Endothelial cell of umbilical vein (primary cell): Measurements from ENCODE around the gene CCDC61. TPM values are rescaled to one million over a fixed set of nuclear protein-coding genes. Genes with fewer than 3 reads are reported as not detected.
A peak's percentile ranks its signal among the peaks of the same experiment; 100 is the strongest.

Source experiments
- BruUV-seq: library from RNA; stranded (reverse); fragments of 400-500 nt; replicated peaks from 2 replicates; lab custom pipeline; 2021; lab: Mats Ljungman, UMichigan
- CTCF ChIA-PET: fragments of 300-600, 350-600 bp; sonication (Branson Sonifier 250); formaldehyde crosslinking; loops from one replicate; lab custom pipeline; 2021; ENCODE audit warnings: antibody characterized with exemption, inconsistent platforms; lab: Charles Lee
- POLR2A ChIA-PET: fragments of 300-600, 350-600 bp; sonication (Branson Sonifier 250); formaldehyde crosslinking; loops from one replicate; lab custom pipeline; 2021; ENCODE audit warnings: antibody characterized with exemption, inconsistent platforms; lab: Charles Lee
- DNase-seq: peaks from one replicate; pipeline ENCODE4 v3.0.0-alpha.2; 2011; ENCODE audit warnings: low read depth, low spot score
- FAIRE-seq: peaks from 2 replicates; lab custom pipeline; 2011; peaks lifted over from hg19 to GRCh38; lab: Jason Lieb, UNC
- H2AFZ ChIP-seq: 2 replicates; pipeline ENCODE4 v1.6.0; 2012; ENCODE audit warnings: low read depth, low read length, control low read depth, inconsistent platforms
- H3K27ac ChIP-seq: 2 replicates; pipeline ENCODE4 v1.5.1; 2011; ENCODE audit warnings: low read depth, mild to moderate bottlenecking, control low read depth, low read length, moderate library complexity; ENCODE audit not compliant: insufficient read depth
- H3K27me3 ChIP-seq, 2 experiments: 2 replicates each; pipeline versions ENCODE4 v1.6.0 to v1.6.1; 2011; ENCODE audit warnings: low read length in 2 of 2, mixed read lengths in 1 of 2; ENCODE audit not compliant: control insufficient read depth in 2 of 2, insufficient read depth in 2 of 2
- H3K36me3 ChIP-seq, 2 experiments: 2 replicates in 1 of 2; 3 replicates in 1 of 2; pipeline ENCODE4 v1.5.1; 2011; ENCODE audit warnings: low read length in 2 of 2, mild to moderate bottlenecking in 1 of 2, moderate library complexity in 1 of 2; ENCODE audit not compliant: control insufficient read depth in 2 of 2, insufficient read depth in 2 of 2; ENCODE audit errors: extremely low read depth in 1 of 2
- H3K4me1 ChIP-seq: 3 replicates; pipeline ENCODE4 v1.5.1; 2011; ENCODE audit warnings: mild to moderate bottlenecking, low read length; ENCODE audit not compliant: control insufficient read depth, insufficient read depth; ENCODE audit errors: extremely low read depth
- H3K4me2 ChIP-seq: 2 replicates; pipeline ENCODE4 v1.6.1; 2011; ENCODE audit warnings: low read length, control low read depth, mixed read lengths; ENCODE audit not compliant: insufficient read depth
- H3K4me3 ChIP-seq, 3 experiments: fragments of 200-600 bp in 1 of 3; sonication (generic), shearing (Covaris generic) in 1 of 3; replicated peaks in 1 of 3; 2 replicates each; pipeline ENCODE4 v1.5.1; 2011 to 2016; ENCODE audit warnings: control low read depth in 3 of 3, low read length in 3 of 3, mild to moderate bottlenecking in 2 of 3, inconsistent platforms in 1 of 3, low read depth in 1 of 3, moderate library complexity in 1 of 3; ENCODE audit not compliant: insufficient read depth in 1 of 3
- H3K79me2 ChIP-seq: 2 replicates; pipeline ENCODE4 v1.6.0; 2012; ENCODE audit warnings: low read length, inconsistent platforms; ENCODE audit not compliant: control insufficient read depth, insufficient read depth
- H3K9ac ChIP-seq: replicated peaks from 2 replicates; pipeline ENCODE3; 2011; ENCODE audit warnings: low read length, control low read depth; ENCODE audit not compliant: insufficient read depth; ENCODE audit errors: extremely low read depth
- H3K9me1 ChIP-seq: replicated peaks from 3 replicates; pipeline ENCODE4 v1.6.0; 2011; ENCODE audit warnings: mild to moderate bottlenecking, low read length; ENCODE audit not compliant: control insufficient read depth, insufficient read depth; ENCODE audit errors: extremely low read depth
- H3K9me3 ChIP-seq: replicated peaks from 2 replicates; pipeline ENCODE4 v1.5.1; 2012; ENCODE audit warnings: low read length, inconsistent platforms; ENCODE audit not compliant: control insufficient read depth, insufficient read depth
- H4K20me1 ChIP-seq: replicated peaks from 2 replicates; pipeline ENCODE3; 2011; ENCODE audit warnings: mild to moderate bottlenecking, low read length; ENCODE audit not compliant: control insufficient read depth, insufficient read depth; ENCODE audit errors: extremely low read depth
- EZH2 ChIP-seq: IDR thresholded peaks from 2 replicates; pipeline ENCODE4 v1.6.1; 2012; ENCODE audit warnings: borderline replicate concordance, low read depth, mild to moderate bottlenecking, moderate library complexity, low read length, inconsistent platforms; ENCODE audit not compliant: severe bottlenecking
- FOS ChIP-seq: IDR thresholded peaks from 2 replicates; pipeline ENCODE4 v1.6.1; 2011; ENCODE audit warnings: mild to moderate bottlenecking, low read length, moderate library complexity, borderline replicate concordance; ENCODE audit not compliant: insufficient read depth
- GATA2 ChIP-seq: IDR thresholded peaks from 2 replicates; pipeline ENCODE4 v1.7.0; 2011; ENCODE audit warnings: low read depth, mild to moderate bottlenecking, moderate library complexity, mixed read lengths, low read length; ENCODE audit not compliant: insufficient read length, insufficient read depth
- JUN ChIP-seq: IDR thresholded peaks from 2 replicates; pipeline ENCODE4 v1.6.1; 2011; ENCODE audit warnings: borderline replicate concordance, low read depth; ENCODE audit not compliant: insufficient read length, insufficient read depth
- MYC ChIP-seq: IDR thresholded peaks from one replicate; pipeline ENCODE4 v1.6.1; 2011; ENCODE audit warnings: mild to moderate bottlenecking, low read depth, low read length
- POLR2A ChIP-seq: IDR thresholded peaks from 2 replicates; pipeline ENCODE4 v1.6.1; 2012; ENCODE audit warnings: low read depth, mild to moderate bottlenecking, control low read depth, low read length
- POLR2AphosphoS5 ChIP-seq: IDR thresholded peaks from 2 replicates; pipeline ENCODE4 v1.6.1; 2012; ENCODE audit warnings: low read depth, mild to moderate bottlenecking, control low read depth, low read length, moderate library complexity; ENCODE audit not compliant: insufficient read depth
- dilution Hi-C: fragments of 300-500 bp; cut with MboI; formaldehyde crosslinking; loops from one replicate; pipeline ENCODE4 v1.15.0; 2019; ENCODE audit warnings: low sequenced_read_pairs; ENCODE audit not compliant: extremely low pct_ligation_motif_present
- intact Hi-C: fragments of 100-400 bp; cut with micrococcal nuclease; formaldehyde crosslinking; loops from one replicate; pipeline ENCODE4 v1.10.0; 2022
- polyA plus RNA-seq, 4 experiments: library from polyadenylated mRNA; depleted of rRNA in 3 of 4; stranded (reverse) in 3 of 4; unstranded in 1 of 4; fragments of >200 nt; gene quantifications; 2 replicates each; pipeline versions ENCODE4 v1.2.1 to v1.2.3, GENCODE V29; 2011 to 2012; ENCODE audit warnings: missing spikeins in 1 of 4
- total RNA-seq: library from RNA; stranded (reverse); gene quantifications from 2 replicates; pipeline ENCODE4 v1.2.3, GENCODE V29; 2021
- TF ChIP-seq, protein P1 (sequence below), 2 donors: IDR thresholded peaks; 1 replicate in 1 of 2; 2 replicates in 1 of 2; pipeline ENCODE4 v1.5.1; 2011; ENCODE audit warnings: low read length in 2 of 2, mild to moderate bottlenecking in 2 of 2, moderate library complexity in 2 of 2, control low read depth in 1 of 2, inconsistent platforms in 1 of 2, low read depth in 1 of 2; ENCODE audit not compliant: insufficient read depth in 1 of 2; ENCODE audit errors: extremely low read depth in 1 of 2
- TF ChIP-seq, protein P2 (sequence below): IDR thresholded peaks from 2 replicates; pipeline ENCODE4 v1.6.1; 2011; ENCODE audit not compliant: insufficient read depth, insufficient read length

CCDC61 gene
- total and polyA plus RNA-seq, 2 donors (not counting 3 experiments of a cell fraction or from before 2014, with no cell fraction given): 10.3 to 20.1 TPM

DNA sequence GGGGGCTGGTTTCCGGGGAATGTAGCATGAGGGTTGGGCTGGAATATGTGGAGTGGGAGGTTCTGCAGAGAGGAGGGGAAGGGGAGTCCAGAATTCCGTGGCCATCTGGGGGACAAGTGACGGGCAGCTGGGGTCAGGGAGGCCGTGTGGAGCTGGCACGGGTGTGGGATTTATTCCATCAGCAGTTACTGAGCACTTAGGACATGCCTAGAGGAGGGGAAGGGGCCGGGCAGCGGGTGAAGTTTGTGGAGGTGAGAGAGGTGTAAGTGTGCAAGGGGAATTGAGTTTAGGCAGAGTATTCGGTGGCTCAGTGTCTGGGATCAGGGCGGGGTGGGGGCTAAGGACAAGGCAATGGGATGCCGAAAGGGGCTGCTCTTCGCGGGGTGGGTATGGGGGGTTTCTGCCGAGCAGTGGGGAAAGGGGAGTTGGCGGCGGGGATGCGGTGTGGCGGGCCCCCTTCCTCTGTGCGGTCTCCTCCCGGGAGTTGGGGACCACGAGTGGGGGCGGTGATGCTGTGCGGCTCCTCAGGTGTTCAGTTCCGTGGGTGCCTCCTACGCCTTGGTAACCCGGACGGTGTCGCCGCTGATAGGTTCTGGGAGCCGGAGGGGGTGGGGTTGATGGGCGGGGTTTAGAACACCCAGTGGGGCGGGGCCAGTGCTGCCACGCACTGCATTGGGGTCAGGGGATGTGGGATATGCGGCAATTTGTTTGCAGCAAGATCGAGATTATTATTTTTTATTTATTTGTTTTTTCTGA, 5.4 kb downstream of the CCDC61 start:
- ChIA-PET POLR2A (no interaction called here), CTCF (interaction anchor here (1.0 to 2.3 kb wide), 3 partner anchors 9 to 28 kb away, joined by 3 to 10 read pairs (median 3); no protein-coding TSS in a partner anchor)
- no TSS peak for BruUV-seq
- dilution Hi-C loops: no loop called here
- no peaks in the 10 kb centered on the region for H3K27me3 ChIP-seq
- no peaks in the 10 kb centered on the region for H3K9me1 ChIP-seq
- H3K4me1 ChIP-seq: peaks cover 9% of the 10 kb centered on the region
- peak overlapping the region in 1 of 3 experiments; percentile 36 for H3K4me3 ChIP-seq
- peaks cover 3% of the 10 kb centered on the region for H3K79me2 ChIP-seq
- no peak overlapping the region for H3K9ac ChIP-seq
- H3K27ac ChIP-seq: no peak overlapping the region
- DNase-seq: no peak
- H3K4me2 ChIP-seq: no peak overlapping the region
- no peaks in the 10 kb centered on the region for H4K20me1 ChIP-seq
- no peaks in the 10 kb centered on the region for H3K36me3 ChIP-seq
- TF ChIP-seq JUN (no peak), GATA2 (no peak), EZH2 (no peak), FOS (no peak), POLR2AphosphoS5 (no peak), MYC (no peak), POLR2A (no peak)
- TF ChIP-seq, protein P1, sequence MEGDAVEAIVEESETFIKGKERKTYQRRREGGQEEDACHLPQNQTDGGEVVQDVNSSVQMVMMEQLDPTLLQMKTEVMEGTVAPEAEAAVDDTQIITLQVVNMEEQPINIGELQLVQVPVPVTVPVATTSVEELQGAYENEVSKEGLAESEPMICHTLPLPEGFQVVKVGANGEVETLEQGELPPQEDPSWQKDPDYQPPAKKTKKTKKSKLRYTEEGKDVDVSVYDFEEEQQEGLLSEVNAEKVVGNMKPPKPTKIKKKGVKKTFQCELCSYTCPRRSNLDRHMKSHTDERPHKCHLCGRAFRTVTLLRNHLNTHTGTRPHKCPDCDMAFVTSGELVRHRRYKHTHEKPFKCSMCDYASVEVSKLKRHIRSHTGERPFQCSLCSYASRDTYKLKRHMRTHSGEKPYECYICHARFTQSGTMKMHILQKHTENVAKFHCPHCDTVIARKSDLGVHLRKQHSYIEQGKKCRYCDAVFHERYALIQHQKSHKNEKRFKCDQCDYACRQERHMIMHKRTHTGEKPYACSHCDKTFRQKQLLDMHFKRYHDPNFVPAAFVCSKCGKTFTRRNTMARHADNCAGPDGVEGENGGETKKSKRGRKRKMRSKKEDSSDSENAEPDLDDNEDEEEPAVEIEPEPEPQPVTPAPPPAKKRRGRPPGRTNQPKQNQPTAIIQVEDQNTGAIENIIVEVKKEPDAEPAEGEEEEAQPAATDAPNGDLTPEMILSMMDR (IDR thresholded peaks at IDR 0.05; ENCODE audit: extremely low read depth in 1 of 2, insufficient read depth in 1 of 2, low read depth in 1 of 2, low read length in 2 of 2): no peak
- TF ChIP-seq, protein P2, sequence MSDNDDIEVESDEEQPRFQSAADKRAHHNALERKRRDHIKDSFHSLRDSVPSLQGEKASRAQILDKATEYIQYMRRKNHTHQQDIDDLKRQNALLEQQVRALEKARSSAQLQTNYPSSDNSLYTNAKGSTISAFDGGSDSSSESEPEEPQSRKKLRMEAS: no peak
- intact Hi-C loops: no loop called here
- no peak for FAIRE-seq
- H3K9me3 ChIP-seq: no peaks in the 10 kb centered on the region
- no peak overlapping the region for H2AFZ ChIP-seq
